HepG2 (cell line): ENCODE measurements around the gene ZNF490.

Experiments used
- NR2F1 ChIP-seq, 2 experiments: fragments of 450-650 bp in 1 of 2; formaldehyde crosslinking in 1 of 2; IDR thresholded peaks; 2 replicates each; pipeline versions ENCODE4 v1.5.0 to v1.6.1; 2016 to 2020; ENCODE audit warnings: mild to moderate bottlenecking in 1 of 2, missing compliant biosample characterization in 1 of 2, missing genetic modification reagents in 1 of 2, moderate library complexity in 1 of 2
- SOX5 ChIP-seq: IDR thresholded peaks from 2 replicates; pipeline ENCODE4 v1.6.1; 2016; ENCODE audit warnings: borderline replicate concordance
- TF ChIP-seq, protein P1 (sequence below): sonication (generic); formaldehyde crosslinking; IDR thresholded peaks from 2 replicates; pipeline ENCODE4 v1.5.0; 2020; ENCODE audit warnings: mild to moderate bottlenecking, missing genetic modification reagents, moderate library complexity

DNA sequence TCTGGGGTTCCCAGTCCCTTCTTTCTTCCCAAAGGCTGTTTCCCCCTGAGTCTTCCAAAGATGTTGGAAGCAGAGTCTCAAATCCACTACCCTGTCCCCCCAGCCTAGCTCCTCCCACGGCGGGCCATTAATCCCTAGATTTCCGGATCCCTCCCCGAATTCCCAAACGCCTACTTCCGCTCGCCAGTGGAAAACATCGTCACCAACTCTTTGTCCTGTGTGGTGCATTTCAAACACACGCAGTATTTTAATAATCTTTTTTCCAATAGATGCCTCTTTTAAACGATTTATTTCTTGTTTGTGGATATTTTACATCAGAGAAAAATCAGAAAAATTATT lies 717 bp upstream of the ZNF490 start:
- TF ChIP-seq, protein P1, sequence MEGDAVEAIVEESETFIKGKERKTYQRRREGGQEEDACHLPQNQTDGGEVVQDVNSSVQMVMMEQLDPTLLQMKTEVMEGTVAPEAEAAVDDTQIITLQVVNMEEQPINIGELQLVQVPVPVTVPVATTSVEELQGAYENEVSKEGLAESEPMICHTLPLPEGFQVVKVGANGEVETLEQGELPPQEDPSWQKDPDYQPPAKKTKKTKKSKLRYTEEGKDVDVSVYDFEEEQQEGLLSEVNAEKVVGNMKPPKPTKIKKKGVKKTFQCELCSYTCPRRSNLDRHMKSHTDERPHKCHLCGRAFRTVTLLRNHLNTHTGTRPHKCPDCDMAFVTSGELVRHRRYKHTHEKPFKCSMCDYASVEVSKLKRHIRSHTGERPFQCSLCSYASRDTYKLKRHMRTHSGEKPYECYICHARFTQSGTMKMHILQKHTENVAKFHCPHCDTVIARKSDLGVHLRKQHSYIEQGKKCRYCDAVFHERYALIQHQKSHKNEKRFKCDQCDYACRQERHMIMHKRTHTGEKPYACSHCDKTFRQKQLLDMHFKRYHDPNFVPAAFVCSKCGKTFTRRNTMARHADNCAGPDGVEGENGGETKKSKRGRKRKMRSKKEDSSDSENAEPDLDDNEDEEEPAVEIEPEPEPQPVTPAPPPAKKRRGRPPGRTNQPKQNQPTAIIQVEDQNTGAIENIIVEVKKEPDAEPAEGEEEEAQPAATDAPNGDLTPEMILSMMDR (CRISPR knock-in tag): no peak
- TF ChIP-seq NR2F1 (CRISPR knock-in tag; IDR thresholded peaks at IDR 0.05) (no peak), SOX5 (CRISPR knock-in tag) (no peak)
